ENCODE results near the gene FAM200B.
A peak's percentile ranks its signal among the peaks of the same experiment; 100 is the strongest.

DNA sequence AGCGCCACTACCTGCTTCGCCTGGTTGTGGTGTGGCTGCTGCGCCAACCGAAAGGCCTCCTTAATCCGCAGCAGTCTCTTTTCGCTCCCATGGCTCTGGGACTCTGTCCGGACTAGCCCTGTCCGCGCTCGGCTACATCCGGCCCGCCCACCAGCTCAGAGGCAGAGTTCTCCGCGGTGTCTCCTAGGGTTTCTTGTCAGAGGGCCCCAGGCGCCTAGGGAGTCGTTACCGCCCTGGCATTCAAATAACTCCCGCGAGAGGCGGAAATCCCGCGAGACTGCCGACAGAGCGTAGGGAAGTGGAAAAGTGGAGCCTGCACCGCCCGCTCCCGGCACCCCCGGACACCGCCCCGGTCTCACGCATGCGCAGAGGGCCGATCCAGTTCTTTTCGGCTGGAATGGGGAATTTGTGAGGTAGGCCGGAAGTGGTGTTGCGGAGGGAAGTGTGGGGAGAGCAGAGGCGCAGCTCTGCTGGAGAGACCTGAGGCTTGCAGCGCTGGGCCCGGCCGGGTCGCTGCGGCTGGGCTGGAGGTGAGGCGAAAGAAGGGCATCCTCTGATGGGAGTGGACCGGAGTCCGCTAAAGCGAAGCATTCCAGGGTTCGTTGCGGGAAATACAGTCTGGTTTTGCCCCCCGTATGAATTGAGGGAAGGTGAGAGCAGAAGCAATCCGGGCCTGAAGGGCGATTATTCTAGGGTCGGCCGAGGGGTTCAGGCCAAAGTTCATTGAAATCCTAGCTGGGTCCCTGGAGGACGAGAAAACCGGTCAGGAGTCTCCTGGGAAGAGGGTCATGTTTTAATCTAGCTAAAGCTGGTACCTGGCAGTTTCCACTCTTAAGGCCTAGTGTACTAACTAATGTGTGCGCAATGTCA is at the start of gene FAM200B:
- no peak for TF ChIP-seq JUNB (IDR thresholded peaks at IDR 0.05; ENCODE audit: unreplicated experiment)
- TF ChIP-seq, protein P1, sequence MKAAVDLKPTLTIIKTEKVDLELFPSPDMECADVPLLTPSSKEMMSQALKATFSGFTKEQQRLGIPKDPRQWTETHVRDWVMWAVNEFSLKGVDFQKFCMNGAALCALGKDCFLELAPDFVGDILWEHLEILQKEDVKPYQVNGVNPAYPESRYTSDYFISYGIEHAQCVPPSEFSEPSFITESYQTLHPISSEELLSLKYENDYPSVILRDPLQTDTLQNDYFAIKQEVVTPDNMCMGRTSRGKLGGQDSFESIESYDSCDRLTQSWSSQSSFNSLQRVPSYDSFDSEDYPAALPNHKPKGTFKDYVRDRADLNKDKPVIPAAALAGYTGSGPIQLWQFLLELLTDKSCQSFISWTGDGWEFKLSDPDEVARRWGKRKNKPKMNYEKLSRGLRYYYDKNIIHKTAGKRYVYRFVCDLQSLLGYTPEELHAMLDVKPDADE (IDR thresholded peaks at IDR 0.05), result peak; percentile 15; the same call in 1 of the 2 replicates
- TF ChIP-seq, protein P2, sequence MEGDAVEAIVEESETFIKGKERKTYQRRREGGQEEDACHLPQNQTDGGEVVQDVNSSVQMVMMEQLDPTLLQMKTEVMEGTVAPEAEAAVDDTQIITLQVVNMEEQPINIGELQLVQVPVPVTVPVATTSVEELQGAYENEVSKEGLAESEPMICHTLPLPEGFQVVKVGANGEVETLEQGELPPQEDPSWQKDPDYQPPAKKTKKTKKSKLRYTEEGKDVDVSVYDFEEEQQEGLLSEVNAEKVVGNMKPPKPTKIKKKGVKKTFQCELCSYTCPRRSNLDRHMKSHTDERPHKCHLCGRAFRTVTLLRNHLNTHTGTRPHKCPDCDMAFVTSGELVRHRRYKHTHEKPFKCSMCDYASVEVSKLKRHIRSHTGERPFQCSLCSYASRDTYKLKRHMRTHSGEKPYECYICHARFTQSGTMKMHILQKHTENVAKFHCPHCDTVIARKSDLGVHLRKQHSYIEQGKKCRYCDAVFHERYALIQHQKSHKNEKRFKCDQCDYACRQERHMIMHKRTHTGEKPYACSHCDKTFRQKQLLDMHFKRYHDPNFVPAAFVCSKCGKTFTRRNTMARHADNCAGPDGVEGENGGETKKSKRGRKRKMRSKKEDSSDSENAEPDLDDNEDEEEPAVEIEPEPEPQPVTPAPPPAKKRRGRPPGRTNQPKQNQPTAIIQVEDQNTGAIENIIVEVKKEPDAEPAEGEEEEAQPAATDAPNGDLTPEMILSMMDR (conservative IDR thresholded peaks at IDR 0.05; ENCODE audit: low read depth in 2 of 2), result 0 out of 4 replicates have a peak, but pooled peaks of 1 of the 2 experiments have one; percentile 3
- peak; percentile 64; the same call in 1 of the 2 replicates for TF ChIP-seq CREB1 (CRISPR knock-in tag; IDR thresholded peaks at IDR 0.05; ENCODE audit: low read depth)
- TF ChIP-seq EZH2 (IDR thresholded peaks at IDR 0.05; ENCODE audit: low read depth, unreplicated experiment), result no peak
- TF ChIP-seq STAT1 (IDR thresholded peaks at IDR 0.05; ENCODE audit: unreplicated experiment), result no peak
- no peak for TF ChIP-seq ZNF114 (CRISPR knock-in tag; IDR thresholded peaks at IDR 0.05)
- no peak for TF ChIP-seq EZH2phosphoT487 (IDR thresholded peaks at IDR 0.05; ENCODE audit: unreplicated experiment)
- TF ChIP-seq, protein P3, sequence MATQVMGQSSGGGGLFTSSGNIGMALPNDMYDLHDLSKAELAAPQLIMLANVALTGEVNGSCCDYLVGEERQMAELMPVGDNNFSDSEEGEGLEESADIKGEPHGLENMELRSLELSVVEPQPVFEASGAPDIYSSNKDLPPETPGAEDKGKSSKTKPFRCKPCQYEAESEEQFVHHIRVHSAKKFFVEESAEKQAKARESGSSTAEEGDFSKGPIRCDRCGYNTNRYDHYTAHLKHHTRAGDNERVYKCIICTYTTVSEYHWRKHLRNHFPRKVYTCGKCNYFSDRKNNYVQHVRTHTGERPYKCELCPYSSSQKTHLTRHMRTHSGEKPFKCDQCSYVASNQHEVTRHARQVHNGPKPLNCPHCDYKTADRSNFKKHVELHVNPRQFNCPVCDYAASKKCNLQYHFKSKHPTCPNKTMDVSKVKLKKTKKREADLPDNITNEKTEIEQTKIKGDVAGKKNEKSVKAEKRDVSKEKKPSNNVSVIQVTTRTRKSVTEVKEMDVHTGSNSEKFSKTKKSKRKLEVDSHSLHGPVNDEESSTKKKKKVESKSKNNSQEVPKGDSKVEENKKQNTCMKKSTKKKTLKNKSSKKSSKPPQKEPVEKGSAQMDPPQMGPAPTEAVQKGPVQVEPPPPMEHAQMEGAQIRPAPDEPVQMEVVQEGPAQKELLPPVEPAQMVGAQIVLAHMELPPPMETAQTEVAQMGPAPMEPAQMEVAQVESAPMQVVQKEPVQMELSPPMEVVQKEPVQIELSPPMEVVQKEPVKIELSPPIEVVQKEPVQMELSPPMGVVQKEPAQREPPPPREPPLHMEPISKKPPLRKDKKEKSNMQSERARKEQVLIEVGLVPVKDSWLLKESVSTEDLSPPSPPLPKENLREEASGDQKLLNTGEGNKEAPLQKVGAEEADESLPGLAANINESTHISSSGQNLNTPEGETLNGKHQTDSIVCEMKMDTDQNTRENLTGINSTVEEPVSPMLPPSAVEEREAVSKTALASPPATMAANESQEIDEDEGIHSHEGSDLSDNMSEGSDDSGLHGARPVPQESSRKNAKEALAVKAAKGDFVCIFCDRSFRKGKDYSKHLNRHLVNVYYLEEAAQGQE (IDR thresholded peaks at IDR 0.05; ENCODE audit: unreplicated experiment), result no peak
- no peak for TF ChIP-seq NANOG (IDR thresholded peaks at IDR 0.05; ENCODE audit: borderline replicate concordance)
- TF ChIP-seq, protein P4, sequence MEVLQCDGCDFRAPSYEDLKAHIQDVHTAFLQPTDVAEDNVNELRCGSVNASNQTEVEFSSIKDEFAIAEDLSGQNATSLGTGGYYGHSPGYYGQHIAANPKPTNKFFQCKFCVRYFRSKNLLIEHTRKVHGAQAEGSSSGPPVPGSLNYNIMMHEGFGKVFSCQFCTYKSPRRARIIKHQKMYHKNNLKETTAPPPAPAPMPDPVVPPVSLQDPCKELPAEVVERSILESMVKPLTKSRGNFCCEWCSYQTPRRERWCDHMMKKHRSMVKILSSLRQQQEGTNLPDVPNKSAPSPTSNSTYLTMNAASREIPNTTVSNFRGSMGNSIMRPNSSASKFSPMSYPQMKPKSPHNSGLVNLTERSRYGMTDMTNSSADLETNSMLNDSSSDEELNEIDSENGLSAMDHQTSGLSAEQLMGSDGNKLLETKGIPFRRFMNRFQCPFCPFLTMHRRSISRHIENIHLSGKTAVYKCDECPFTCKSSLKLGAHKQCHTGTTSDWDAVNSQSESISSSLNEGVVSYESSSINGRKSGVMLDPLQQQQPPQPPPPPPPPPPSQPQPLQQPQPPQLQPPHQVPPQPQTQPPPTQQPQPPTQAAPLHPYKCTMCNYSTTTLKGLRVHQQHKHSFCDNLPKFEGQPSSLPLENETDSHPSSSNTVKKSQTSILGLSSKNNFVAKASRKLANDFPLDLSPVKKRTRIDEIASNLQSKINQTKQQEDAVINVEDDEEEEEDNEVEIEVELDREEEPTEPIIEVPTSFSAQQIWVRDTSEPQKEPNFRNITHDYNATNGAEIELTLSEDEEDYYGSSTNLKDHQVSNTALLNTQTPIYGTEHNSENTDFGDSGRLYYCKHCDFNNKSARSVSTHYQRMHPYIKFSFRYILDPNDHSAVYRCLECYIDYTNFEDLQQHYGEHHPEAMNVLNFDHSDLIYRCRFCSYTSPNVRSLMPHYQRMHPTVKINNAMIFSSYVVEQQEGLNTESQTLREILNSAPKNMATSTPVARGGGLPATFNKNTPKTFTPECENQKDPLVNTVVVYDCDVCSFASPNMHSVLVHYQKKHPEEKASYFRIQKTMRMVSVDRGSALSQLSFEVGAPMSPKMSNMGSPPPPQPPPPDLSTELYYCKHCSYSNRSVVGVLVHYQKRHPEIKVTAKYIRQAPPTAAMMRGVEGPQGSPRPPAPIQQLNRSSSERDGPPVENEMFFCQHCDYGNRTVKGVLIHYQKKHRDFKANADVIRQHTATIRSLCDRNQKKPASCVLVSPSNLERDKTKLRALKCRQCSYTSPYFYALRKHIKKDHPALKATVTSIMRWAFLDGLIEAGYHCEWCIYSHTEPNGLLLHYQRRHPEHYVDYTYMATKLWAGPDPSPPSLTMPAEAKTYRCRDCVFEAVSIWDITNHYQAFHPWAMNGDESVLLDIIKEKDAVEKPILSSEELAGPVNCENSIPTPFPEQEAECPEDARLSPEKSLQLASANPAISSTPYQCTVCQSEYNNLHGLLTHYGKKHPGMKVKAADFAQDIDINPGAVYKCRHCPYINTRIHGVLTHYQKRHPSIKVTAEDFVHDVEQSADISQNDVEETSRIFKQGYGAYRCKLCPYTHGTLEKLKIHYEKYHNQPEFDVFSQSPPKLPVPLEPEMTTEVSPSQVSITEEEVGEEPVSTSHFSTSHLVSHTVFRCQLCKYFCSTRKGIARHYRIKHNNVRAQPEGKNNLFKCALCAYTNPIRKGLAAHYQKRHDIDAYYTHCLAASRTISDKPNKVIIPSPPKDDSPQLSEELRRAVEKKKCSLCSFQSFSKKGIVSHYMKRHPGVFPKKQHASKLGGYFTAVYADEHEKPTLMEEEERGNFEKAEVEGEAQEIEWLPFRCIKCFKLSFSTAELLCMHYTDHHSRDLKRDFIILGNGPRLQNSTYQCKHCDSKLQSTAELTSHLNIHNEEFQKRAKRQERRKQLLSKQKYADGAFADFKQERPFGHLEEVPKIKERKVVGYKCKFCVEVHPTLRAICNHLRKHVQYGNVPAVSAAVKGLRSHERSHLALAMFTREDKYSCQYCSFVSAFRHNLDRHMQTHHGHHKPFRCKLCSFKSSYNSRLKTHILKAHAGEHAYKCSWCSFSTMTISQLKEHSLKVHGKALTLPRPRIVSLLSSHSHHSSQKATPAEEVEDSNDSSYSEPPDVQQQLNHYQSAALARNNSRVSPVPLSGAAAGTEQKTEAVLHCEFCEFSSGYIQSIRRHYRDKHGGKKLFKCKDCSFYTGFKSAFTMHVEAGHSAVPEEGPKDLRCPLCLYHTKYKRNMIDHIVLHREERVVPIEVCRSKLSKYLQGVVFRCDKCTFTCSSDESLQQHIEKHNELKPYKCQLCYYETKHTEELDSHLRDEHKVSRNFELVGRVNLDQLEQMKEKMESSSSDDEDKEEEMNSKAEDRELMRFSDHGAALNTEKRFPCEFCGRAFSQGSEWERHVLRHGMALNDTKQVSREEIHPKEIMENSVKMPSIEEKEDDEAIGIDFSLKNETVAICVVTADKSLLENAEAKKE (CRISPR knock-in tag; IDR thresholded peaks at IDR 0.05), result no peak
- peak; percentile 87 for TF ChIP-seq POLR2AphosphoS5 (IDR thresholded peaks at IDR 0.05; ENCODE audit: low read depth)
- TF ChIP-seq ZNF331 (CRISPR knock-in tag; IDR thresholded peaks at IDR 0.05; ENCODE audit: low read depth), result no peak

Measured in GM23338 (cell line).